CD14-positive monocyte (primary cell): ENCODE data around the gene PRKCQ. TPM values are rescaled to one million over a fixed set of nuclear protein-coding genes. Genes with fewer than 3 reads are reported as not detected.

Source experiments
- DNase-seq, 3 donors: peaks; one replicate each; pipeline ENCODE4 v3.0.0-alpha.2; 2011 to 2022
- H2AFZ ChIP-seq: 2 replicates; pipeline ENCODE4 v1.6.0; 2012; ENCODE audit warnings: mild to moderate bottlenecking, low read depth, low read length, inconsistent platforms; ENCODE audit not compliant: insufficient read depth, poor library complexity, severe bottlenecking
- H3K27ac ChIP-seq, 2 donors: 1 replicate in 1 of 2; 2 replicates in 1 of 2; pipeline ENCODE4 v1.5.1; 2012 to 2013; ENCODE audit warnings: low read length in 2 of 2, control low read depth in 1 of 2, inconsistent platforms in 1 of 2, low read depth in 1 of 2, mild to moderate bottlenecking in 1 of 2
- H3K27me3 ChIP-seq, 2 donors: one replicate each; pipeline versions ENCODE4 v1.6.0 to v1.6.1; 2011 to 2013; ENCODE audit warnings: low read length in 2 of 2; ENCODE audit not compliant: control insufficient read depth in 2 of 2, insufficient read depth in 2 of 2
- H3K36me3 ChIP-seq, 2 donors: replicated peaks in 1 of 2; 1 replicate in 1 of 2; 2 replicates in 1 of 2; pipeline versions ENCODE4 v1.5.1 to v1.6.1; 2012 to 2013; ENCODE audit warnings: low read length in 2 of 2, control low read depth in 1 of 2, inconsistent platforms in 1 of 2, mild to moderate bottlenecking in 1 of 2; ENCODE audit not compliant: insufficient read depth in 2 of 2, control insufficient read depth in 1 of 2
- H3K4me1 ChIP-seq, 2 donors: 1 replicate in 1 of 2; 2 replicates in 1 of 2; pipeline versions ENCODE4 v1.5.1 to v1.6.1; 2012 to 2013; ENCODE audit warnings: low read length in 2 of 2, control low read depth in 1 of 2, inconsistent platforms in 1 of 2, mild to moderate bottlenecking in 1 of 2, moderate library complexity in 1 of 2; ENCODE audit not compliant: insufficient read depth in 2 of 2, control insufficient read depth in 1 of 2
- H3K4me2 ChIP-seq: replicated peaks from 2 replicates; pipeline ENCODE3; 2012; ENCODE audit warnings: low read length, moderate library complexity, mild to moderate bottlenecking; ENCODE audit not compliant: poor library complexity, severe bottlenecking; ENCODE audit errors: extremely low read depth
- H3K4me3 ChIP-seq, 3 experiments: fragments of 200-600 bp in 1 of 3; sonication (generic) in 1 of 3; replicated peaks in 1 of 3; 1 replicate in 2 of 3; 2 replicates in 1 of 3; pipeline ENCODE4 v1.5.1; 2011 to 2013; ENCODE audit warnings: low read length in 3 of 3, mild to moderate bottlenecking in 3 of 3, control low read depth in 2 of 3, low read depth in 2 of 3, inconsistent platforms in 1 of 3, moderate library complexity in 1 of 3
- H3K79me2 ChIP-seq: 2 replicates; pipeline ENCODE4 v1.6.0; 2012; ENCODE audit warnings: mild to moderate bottlenecking, control low read depth, inconsistent platforms, low read length, moderate library complexity; ENCODE audit not compliant: insufficient read depth
- H3K9ac ChIP-seq: 2 replicates; pipeline ENCODE4 v1.6.0; 2017; ENCODE audit warnings: low read length, mild to moderate bottlenecking; ENCODE audit not compliant: insufficient read depth, poor library complexity, severe bottlenecking
- H3K9me3 ChIP-seq, 2 donors: replicated peaks in 1 of 2; 1 replicate in 1 of 2; 2 replicates in 1 of 2; pipeline versions ENCODE4 v1.5.1 to v1.6.1; 2012 to 2013; ENCODE audit warnings: low read length in 2 of 2, control low read depth in 1 of 2; ENCODE audit not compliant: control insufficient read depth in 1 of 2, insufficient read depth in 1 of 2
- H4K20me1 ChIP-seq: 2 replicates; pipeline ENCODE4 v1.6.0; 2012; ENCODE audit warnings: mild to moderate bottlenecking, low read length, control low read depth, moderate library complexity; ENCODE audit not compliant: insufficient read depth
- H3K27ac Mint-ChIP-seq, 7 donors: one replicate each; pipeline ENCODE4 v1.8.0; 2020; ENCODE audit warnings: mild to moderate bottlenecking in 7 of 7, mixed read lengths in 7 of 7, moderate library complexity in 6 of 7, inconsistent platforms in 2 of 7
- H3K27me3 Mint-ChIP-seq, 3 donors: one replicate each; pipeline ENCODE4 v1.8.0; 2021 to 2022; ENCODE audit warnings: low read depth in 3 of 3, mild to moderate bottlenecking in 3 of 3, mixed read lengths in 3 of 3, moderate library complexity in 3 of 3, inconsistent platforms in 1 of 3
- H3K36me3 Mint-ChIP-seq, 2 donors: one replicate each; pipeline ENCODE4 v1.8.0; 2020; ENCODE audit warnings: mixed read lengths in 2 of 2, inconsistent platforms in 1 of 2, mild to moderate bottlenecking in 1 of 2
- H3K4me1 Mint-ChIP-seq: one replicate; pipeline ENCODE4 v1.8.0; 2020; ENCODE audit warnings: mild to moderate bottlenecking, mixed read lengths
- H3K4me3 Mint-ChIP-seq, 2 donors: one replicate each; pipeline ENCODE4 v1.8.0; 2020; ENCODE audit warnings: mild to moderate bottlenecking in 2 of 2, mixed read lengths in 2 of 2, moderate library complexity in 1 of 2
- H3K9me3 Mint-ChIP-seq, 7 donors: one replicate each; pipeline ENCODE4 v1.8.0; 2020 to 2022; ENCODE audit warnings: mixed read lengths in 7 of 7, mild to moderate bottlenecking in 6 of 7, moderate library complexity in 6 of 7, inconsistent platforms in 2 of 7
- CTCF ChIP-seq: fragments of 200-600 bp; IDR thresholded peaks from one replicate; pipeline ENCODE4 v1.8.0; 2022; ENCODE audit warnings: antibody characterized with exemption, mild to moderate bottlenecking
- WGBS: methylation state at CpG from one replicate; pipeline ENCODE4 v1.1.5; 2013; ENCODE audit warnings: missing lambda C conversion rate; ENCODE audit not compliant: insufficient coverage; 5-methylcytosine and 5-hydroxymethylcytosine counted together
- intact Hi-C, 2 donors: fragments of 100-400 bp; cut with micrococcal nuclease; formaldehyde crosslinking; loops; one replicate each; pipeline versions ENCODE4 v1.15.0 to v1.15.1; 2023
- polyA plus RNA-seq, 3 donors: library from polyadenylated mRNA; depleted of rRNA in 1 of 3; unstranded in 2 of 3; stranded (reverse) in 1 of 3; fragments of 300-500 nt in 2 of 3; fragments of >200 nt in 1 of 3; fragmentation: Illumina TruSeq in 2 of 3; gene quantifications; 1 replicate in 2 of 3; 2 replicates in 1 of 3; pipeline ENCODE4 v1.2.3, GENCODE V29; 2012 to 2021

PRKCQ gene
- polyA plus RNA-seq, 3 donors: 0.01 to 0.29 (median 0.09) TPM

DNA sequence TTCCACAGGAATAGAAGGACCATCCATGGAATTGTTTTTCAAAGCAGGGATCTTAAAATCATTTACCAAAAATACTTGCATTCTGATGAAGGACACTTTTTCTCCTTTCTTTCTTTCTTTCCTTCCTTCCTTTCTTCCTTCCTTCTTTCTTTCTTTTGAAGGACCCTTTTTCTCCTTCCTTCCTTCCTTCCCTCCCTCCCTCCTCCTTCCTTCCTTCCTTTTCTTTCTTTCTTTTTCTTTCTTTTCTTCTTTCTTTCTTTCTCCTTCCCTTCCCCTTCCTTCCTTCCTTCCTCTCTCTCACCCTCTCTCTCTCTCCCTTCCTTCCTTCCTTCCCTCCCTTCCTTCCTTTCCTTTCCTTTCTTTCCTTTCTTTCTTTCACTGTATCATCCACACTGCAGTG lies 74.8 kb downstream of the PRKCQ start:
- Mint-ChIP-seq H3K4me3 (no peak overlapping the region), H3K9me3 (peaks cover 0 to 3% (median 0%) of the 10 kb centered on the region in 7 donors), H3K36me3 (no peaks in the 10 kb centered on the region), H3K27ac (no peak overlapping the region), H3K27me3 (peaks cover 0 to 2% (median 0%) of the 10 kb centered on the region in 3 donors), H3K4me1 (no peaks in the 10 kb centered on the region)
- H3K27me3 ChIP-seq: no peaks in the 10 kb centered on the region
- H4K20me1 ChIP-seq: no peaks in the 10 kb centered on the region
- no peak for DNase-seq
- no peak overlapping the region for H3K4me3 ChIP-seq
- TF ChIP-seq CTCF: no peak
- H2AFZ ChIP-seq: no peak overlapping the region
- no peaks in the 10 kb centered on the region for H3K9me3 ChIP-seq
- no peaks in the 10 kb centered on the region for H3K4me1 ChIP-seq
- no peaks in the 10 kb centered on the region for H3K79me2 ChIP-seq
- no peak overlapping the region for H3K27ac ChIP-seq
- no peak overlapping the region for H3K4me2 ChIP-seq
- intact Hi-C loops: no loop called here
- H3K36me3 ChIP-seq: no peaks in the 10 kb centered on the region
- no peak overlapping the region for H3K9ac ChIP-seq

DNA sequence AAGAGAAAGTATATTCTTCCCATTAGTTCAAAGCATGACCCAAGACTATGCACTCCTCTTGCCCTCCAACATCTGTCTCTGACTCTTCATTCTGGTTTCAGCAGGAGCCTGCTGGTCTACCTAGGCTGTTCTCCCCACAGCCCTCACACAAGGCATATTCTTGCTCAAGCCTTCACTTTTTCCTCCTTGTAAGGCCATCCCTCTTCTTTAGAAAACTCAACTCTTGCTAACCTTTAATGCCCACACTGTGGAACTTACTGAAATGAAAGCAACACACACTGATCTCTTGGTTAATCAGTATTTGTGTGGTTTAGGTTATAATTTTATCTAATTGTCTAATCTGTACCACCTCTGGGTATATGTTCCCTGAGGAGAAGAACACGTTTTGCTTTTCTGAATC lies 75.8 kb downstream of the PRKCQ start:
- Mint-ChIP-seq H3K36me3 (no peaks in the 10 kb centered on the region), H3K4me3 (no peak overlapping the region), H3K27me3 (peaks cover 0 to 2% (median 0%) of the 10 kb centered on the region in 3 donors), H3K9me3 (peaks cover 0 to 3% (median 0%) of the 10 kb centered on the region in 7 donors), H3K27ac (no peak overlapping the region), H3K4me1 (peaks cover under 1% of the 10 kb centered on the region)
- intact Hi-C loops: no loop called here
- no CpG with 5 or more reads among the region's 1 CpG for WGBS
- Histone ChIP-seq H3K27ac (no peak overlapping the region), H3K4me1 (peaks cover under 1 to 6% of the 10 kb centered on the region in 2 donors), H3K79me2 (no peaks in the 10 kb centered on the region), H3K4me3 (no peak overlapping the region), H3K9me3 (no peaks in the 10 kb centered on the region), H4K20me1 (no peaks in the 10 kb centered on the region), H3K9ac (no peak overlapping the region), H3K36me3 (no peaks in the 10 kb centered on the region), H3K27me3 (no peaks in the 10 kb centered on the region), H3K4me2 (no peak overlapping the region), H2AFZ (no peak overlapping the region)
- DNase-seq: no peak
- TF ChIP-seq CTCF: no peak
